ENCODE data around the gene PLEK2. TPM values are rescaled to one million over a fixed set of nuclear protein-coding genes. Genes with fewer than 3 reads are reported as not detected.
"Not testable (repeated sequence)": the region's sequence is repeated elsewhere in the genome, so short reads cannot be mapped to it uniquely, and the experiment has no call there.

PLEK2 gene
- total and polyA plus RNA-seq, 4 donors = 0.77 to 1.6 (median 1.0) TPM; not detected in 1

GRCh38 chr14:67409461-67409860, 2.5 kb downstream of the PLEK2 start:
- WGBS (ENCODE audit: insufficient coverage) = 78% methylated on average over 4 of the region's 8 CpGs
- H3K36me3 ChIP-seq (ENCODE audit: control insufficient read depth, insufficient read depth, low read length) = no peaks in the 10 kb centered on the region
- no peak for DNase-seq (ENCODE audit: low read depth in 4 of 6, low spot score in 6 of 6)
- peaks cover 8% of the 10 kb centered on the region for H3K4me1 ChIP-seq (ENCODE audit: control insufficient read depth, insufficient read depth, low read length)
- no peak overlapping the region for H3K4me3 ChIP-seq (ENCODE audit: low read depth, low read length)
- H3K27ac ChIP-seq (ENCODE audit: low read depth, low read length) = no peak overlapping the region
- H3K9me3 ChIP-seq (ENCODE audit: control insufficient read depth, insufficient read depth, low read length) = peaks cover 1% of the 10 kb centered on the region
- peaks cover 27% of the 10 kb centered on the region for H3K27me3 ChIP-seq (ENCODE audit: control insufficient read depth, insufficient read depth, low read length)

GRCh38 chr14:67408122-67408801, 3.7 kb downstream of the PLEK2 start:
- not testable (repeated sequence) for H3K27ac ChIP-seq (ENCODE audit: low read depth, low read length); H3K4me1 ChIP-seq (ENCODE audit: control insufficient read depth, insufficient read depth, low read length); H3K4me3 ChIP-seq (ENCODE audit: low read depth, low read length); H3K36me3 ChIP-seq (ENCODE audit: control insufficient read depth, insufficient read depth, low read length); H3K9me3 ChIP-seq (ENCODE audit: control insufficient read depth, insufficient read depth, low read length); DNase-seq (ENCODE audit: low read depth in 4 of 6, low spot score in 6 of 6)
- peaks cover 25% of the 10 kb centered on the region for H3K27me3 ChIP-seq (ENCODE audit: control insufficient read depth, insufficient read depth, low read length)
- WGBS (ENCODE audit: insufficient coverage) = 68% methylated on average over 2 of the region's 7 CpGs

DNA sequence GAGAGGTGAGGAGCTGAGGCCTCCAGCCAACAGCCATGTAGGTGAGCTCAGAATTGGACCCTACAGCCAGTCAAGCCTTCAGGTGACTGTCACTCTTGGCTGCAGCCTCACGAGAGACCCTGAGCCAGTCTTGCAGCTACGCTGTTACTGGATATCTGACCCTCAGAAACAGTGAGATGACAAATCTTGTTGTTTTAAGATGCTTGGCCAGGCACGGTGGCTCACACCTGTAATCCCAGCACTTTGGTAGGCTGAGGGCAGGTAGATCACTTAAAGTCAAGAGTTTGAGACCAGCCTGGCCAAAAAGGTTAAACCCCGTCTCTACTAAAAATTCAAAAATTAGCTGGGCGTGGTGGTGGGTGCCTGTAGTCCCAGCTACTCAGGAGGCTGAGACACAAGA, 6.2 kb downstream of the PLEK2 start:
- H3K27ac ChIP-seq (ENCODE audit: low read depth, low read length) = no peak overlapping the region
- WGBS (ENCODE audit: insufficient coverage) = 91% methylated on average over 4 of the region's 5 CpGs
- H3K4me3 ChIP-seq (ENCODE audit: low read depth, low read length) = no peak overlapping the region
- no peaks in the 10 kb centered on the region for H3K4me1 ChIP-seq (ENCODE audit: control insufficient read depth, insufficient read depth, low read length)
- peaks cover 6% of the 10 kb centered on the region for H3K27me3 ChIP-seq (ENCODE audit: control insufficient read depth, insufficient read depth, low read length)
- no peaks in the 10 kb centered on the region for H3K9me3 ChIP-seq (ENCODE audit: control insufficient read depth, insufficient read depth, low read length)
- no peak for DNase-seq (ENCODE audit: low read depth in 4 of 6, low spot score in 6 of 6)
- no peaks in the 10 kb centered on the region for H3K36me3 ChIP-seq (ENCODE audit: control insufficient read depth, insufficient read depth, low read length)

GRCh38 chr14:67400434-67400833, 11.5 kb downstream of the PLEK2 start:
- Histone ChIP-seq H3K27ac (ENCODE audit: low read depth, low read length) (no peak overlapping the region), H3K36me3 (ENCODE audit: control insufficient read depth, insufficient read depth, low read length) (no peaks in the 10 kb centered on the region), H3K4me1 (ENCODE audit: control insufficient read depth, insufficient read depth, low read length) (no peaks in the 10 kb centered on the region), H3K27me3 (ENCODE audit: control insufficient read depth, insufficient read depth, low read length) (no peaks in the 10 kb centered on the region), H3K9me3 (ENCODE audit: control insufficient read depth, insufficient read depth, low read length) (no peaks in the 10 kb centered on the region), H3K4me3 (ENCODE audit: low read depth, low read length) (no peak overlapping the region)
- no peak for DNase-seq (ENCODE audit: low read depth in 4 of 6, low spot score in 6 of 6)
- WGBS (ENCODE audit: insufficient coverage) = 92% methylated on average over 2 of the region's 4 CpGs

DNA sequence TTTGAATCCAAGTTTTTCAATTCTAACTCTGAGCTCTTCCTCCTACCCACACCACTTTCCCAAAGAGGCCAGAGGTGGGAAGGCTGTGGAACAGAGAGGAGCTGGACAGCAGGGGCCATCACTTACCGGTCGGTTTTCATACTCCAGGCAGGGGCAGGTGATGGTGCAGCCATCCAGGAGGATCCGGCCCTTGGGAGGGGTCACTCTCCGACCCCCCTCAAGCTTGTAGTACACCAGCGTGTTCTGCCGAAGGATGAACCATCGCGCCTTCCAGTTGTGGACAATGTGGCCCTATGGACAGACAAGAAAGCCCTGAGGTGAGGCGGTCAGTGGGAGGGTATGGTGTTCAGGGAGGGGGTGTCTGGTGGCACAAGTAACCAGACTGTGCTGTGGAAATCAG, 14.4 kb downstream of the PLEK2 start:
- 95% methylated on average over 9 of the region's 9 CpGs for WGBS (ENCODE audit: insufficient coverage)
- no peak for DNase-seq (ENCODE audit: low read depth in 4 of 6, low spot score in 6 of 6)
- Histone ChIP-seq H3K27me3 (ENCODE audit: control insufficient read depth, insufficient read depth, low read length) (no peaks in the 10 kb centered on the region), H3K4me1 (ENCODE audit: control insufficient read depth, insufficient read depth, low read length) (no peaks in the 10 kb centered on the region), H3K36me3 (ENCODE audit: control insufficient read depth, insufficient read depth, low read length) (no peaks in the 10 kb centered on the region), H3K9me3 (ENCODE audit: control insufficient read depth, insufficient read depth, low read length) (no peaks in the 10 kb centered on the region), H3K4me3 (ENCODE audit: low read depth, low read length) (no peak overlapping the region), H3K27ac (ENCODE audit: low read depth, low read length) (no peak overlapping the region)

- 94% methylated on average over 1 of the region's 2 CpGs for WGBS (ENCODE audit: insufficient coverage)
- Histone ChIP-seq H3K27me3 (ENCODE audit: control insufficient read depth, insufficient read depth, low read length) (no peaks in the 10 kb centered on the region), H3K4me1 (ENCODE audit: control insufficient read depth, insufficient read depth, low read length) (no peaks in the 10 kb centered on the region), H3K4me3 (ENCODE audit: low read depth, low read length) (no peak overlapping the region), H3K9me3 (ENCODE audit: control insufficient read depth, insufficient read depth, low read length) (no peaks in the 10 kb centered on the region), H3K27ac (ENCODE audit: low read depth, low read length) (no peak overlapping the region), H3K36me3 (ENCODE audit: control insufficient read depth, insufficient read depth, low read length) (no peaks in the 10 kb centered on the region)
- no peak for DNase-seq (ENCODE audit: low read depth in 4 of 6, low spot score in 6 of 6)
These were observed 15.5 kb downstream of the PLEK2 start for GRCh38 chr14:67396381-67396970.

GRCh38 chr14:67395876-67396189, 16.1 kb downstream of the PLEK2 start:
- Histone ChIP-seq H3K4me3 (ENCODE audit: low read depth, low read length) (no peak overlapping the region), H3K27ac (ENCODE audit: low read depth, low read length) (no peak overlapping the region), H3K9me3 (ENCODE audit: control insufficient read depth, insufficient read depth, low read length) (no peaks in the 10 kb centered on the region), H3K4me1 (ENCODE audit: control insufficient read depth, insufficient read depth, low read length) (no peaks in the 10 kb centered on the region), H3K27me3 (ENCODE audit: control insufficient read depth, insufficient read depth, low read length) (no peaks in the 10 kb centered on the region), H3K36me3 (ENCODE audit: control insufficient read depth, insufficient read depth, low read length) (no peaks in the 10 kb centered on the region)
- no peak for DNase-seq (ENCODE audit: low read depth in 4 of 6, low spot score in 6 of 6)
- WGBS (ENCODE audit: insufficient coverage) = 94% methylated on average over 3 of the region's 5 CpGs

- Histone ChIP-seq H3K4me1 (ENCODE audit: control insufficient read depth, insufficient read depth, low read length) (no peaks in the 10 kb centered on the region), H3K27me3 (ENCODE audit: control insufficient read depth, insufficient read depth, low read length) (no peaks in the 10 kb centered on the region), H3K36me3 (ENCODE audit: control insufficient read depth, insufficient read depth, low read length) (no peaks in the 10 kb centered on the region), H3K4me3 (ENCODE audit: low read depth, low read length) (no peak overlapping the region), H3K27ac (ENCODE audit: low read depth, low read length) (no peak overlapping the region), H3K9me3 (ENCODE audit: control insufficient read depth, insufficient read depth, low read length) (no peaks in the 10 kb centered on the region)
- no peak for DNase-seq (ENCODE audit: low read depth in 4 of 6, low spot score in 6 of 6)
- WGBS (ENCODE audit: insufficient coverage) = 78% methylated on average over 15 of the region's 16 CpGs
These were observed 16.7 kb downstream of the PLEK2 start for GRCh38 chr14:67395086-67395875.

GRCh38 chr14:67393689-67394088, 18.3 kb downstream of the PLEK2 start:
- H3K36me3 ChIP-seq (ENCODE audit: control insufficient read depth, insufficient read depth, low read length) = no peaks in the 10 kb centered on the region
- DNase-seq (ENCODE audit: low read depth in 4 of 6, low spot score in 6 of 6) = no peak
- no peak overlapping the region for H3K4me3 ChIP-seq (ENCODE audit: low read depth, low read length)
- no peaks in the 10 kb centered on the region for H3K27me3 ChIP-seq (ENCODE audit: control insufficient read depth, insufficient read depth, low read length)
- 52% methylated on average over 3 of the region's 6 CpGs for WGBS (ENCODE audit: insufficient coverage)
- no peaks in the 10 kb centered on the region for H3K9me3 ChIP-seq (ENCODE audit: control insufficient read depth, insufficient read depth, low read length)
- H3K4me1 ChIP-seq (ENCODE audit: control insufficient read depth, insufficient read depth, low read length) = no peaks in the 10 kb centered on the region
- no peak overlapping the region for H3K27ac ChIP-seq (ENCODE audit: low read depth, low read length)

- no peak for DNase-seq (ENCODE audit: low read depth in 4 of 6, low spot score in 6 of 6)
- WGBS (ENCODE audit: insufficient coverage) = 87% methylated on average over 9 of the region's 9 CpGs
- Histone ChIP-seq H3K4me1 (ENCODE audit: control insufficient read depth, insufficient read depth, low read length) (no peaks in the 10 kb centered on the region), H3K27ac (ENCODE audit: low read depth, low read length) (no peak overlapping the region), H3K9me3 (ENCODE audit: control insufficient read depth, insufficient read depth, low read length) (no peaks in the 10 kb centered on the region), H3K4me3 (ENCODE audit: low read depth, low read length) (no peak overlapping the region), H3K36me3 (ENCODE audit: control insufficient read depth, insufficient read depth, low read length) (no peaks in the 10 kb centered on the region), H3K27me3 (ENCODE audit: control insufficient read depth, insufficient read depth, low read length) (no peaks in the 10 kb centered on the region)
These were observed 19.2 kb downstream of the PLEK2 start for GRCh38 chr14:67392800-67393199.

All from spinal cord (tissue), 10 donors.